ENCODE data around the gene RIC8A.
A peak's percentile ranks its signal among the peaks of the same experiment; 100 is the strongest.

Gene RIC8A

DNA sequence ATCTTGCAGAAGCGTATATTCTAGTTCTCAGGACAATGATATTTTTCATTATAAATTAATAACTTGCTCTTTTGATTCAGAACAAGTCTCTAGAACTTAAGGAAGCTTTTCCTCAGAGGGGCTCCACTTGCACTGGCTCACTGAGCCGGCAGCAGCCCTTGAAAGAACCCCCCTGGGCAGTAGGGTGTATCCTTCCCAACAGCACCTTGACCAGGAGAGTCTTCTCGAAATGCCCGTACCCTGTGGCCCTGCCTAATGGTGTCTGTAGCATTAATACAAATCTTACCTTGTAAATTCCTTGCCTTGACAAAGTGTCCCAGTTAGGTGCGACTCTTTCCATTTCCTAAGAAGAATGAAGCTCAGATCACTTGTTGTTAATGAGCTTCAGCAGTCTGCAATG, 42.8 kb downstream of the RIC8A start:
- no peak for DNase-seq (ENCODE audit: low read depth)

DNA sequence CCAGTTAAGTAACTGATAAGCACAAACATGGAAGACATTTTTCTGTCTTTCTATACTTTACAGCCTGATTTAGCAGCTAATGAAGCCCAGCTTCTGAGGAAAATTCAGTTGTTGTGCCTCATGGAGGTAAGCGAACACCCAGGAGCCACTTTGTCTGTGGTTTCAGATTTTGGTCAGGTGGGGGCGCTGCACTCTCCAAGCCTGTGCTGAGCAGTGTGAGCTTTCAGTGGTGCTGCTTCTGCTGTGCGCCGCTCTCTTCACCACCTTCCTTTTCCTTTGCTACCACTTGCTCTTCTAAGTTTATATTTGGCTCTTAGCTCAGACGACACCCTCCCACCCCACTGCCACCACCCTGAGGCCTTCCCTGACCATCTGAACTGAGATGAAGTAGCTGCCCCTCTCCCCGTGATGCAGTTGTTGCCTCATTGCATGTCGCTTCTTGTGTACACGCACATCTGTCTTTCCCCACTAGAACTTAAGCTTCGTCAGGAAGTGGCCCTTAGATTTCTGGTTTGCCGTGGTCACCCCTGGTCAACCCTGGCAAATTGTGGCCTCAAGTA, 43.3 kb downstream of the RIC8A start:
- DNase-seq (ENCODE audit: low read depth): peak; percentile 59

DNA sequence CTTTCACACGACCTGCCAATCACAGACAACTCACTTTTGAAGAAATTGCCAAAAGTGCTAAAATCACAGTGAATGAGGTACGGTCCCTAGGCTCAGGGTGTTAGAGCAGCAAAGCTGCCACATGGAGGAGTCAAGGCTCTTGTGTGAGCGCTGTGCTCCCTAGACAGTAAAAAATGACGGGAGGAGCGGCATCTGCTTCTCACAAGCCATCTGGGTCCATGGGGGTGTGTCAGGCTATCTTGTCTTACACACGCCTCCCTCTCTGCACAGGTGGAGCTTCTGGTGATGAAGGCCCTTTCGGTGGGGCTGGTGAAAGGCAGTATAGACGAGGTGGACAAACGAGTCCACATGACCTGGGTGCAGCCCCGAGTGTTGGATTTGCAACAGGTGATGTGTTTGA, 44.0 kb downstream of the RIC8A start:
- no peak for DNase-seq (ENCODE audit: low read depth)

DNA sequence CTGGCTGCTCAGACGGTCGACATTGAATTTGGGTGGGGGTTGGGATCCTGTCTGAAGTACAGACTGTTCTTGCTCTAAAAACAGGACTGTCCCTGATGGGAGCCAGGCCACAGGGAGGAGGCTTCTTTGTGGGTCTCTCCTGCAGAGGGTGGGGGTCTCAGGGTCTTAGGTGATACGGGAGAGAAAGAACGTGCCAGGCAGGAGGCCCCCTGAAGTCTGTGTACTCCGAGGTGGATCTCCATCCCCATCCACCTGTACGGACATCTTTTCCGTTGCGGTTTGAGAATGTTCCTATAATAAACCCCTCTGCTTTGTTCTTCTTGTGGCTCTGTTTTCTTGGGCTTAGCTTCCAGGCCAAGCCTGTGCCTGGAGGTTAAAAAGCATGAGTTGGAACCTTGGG, 45.2 kb downstream of the RIC8A start:
- DNase-seq (ENCODE audit: low read depth): no peak

DNA sequence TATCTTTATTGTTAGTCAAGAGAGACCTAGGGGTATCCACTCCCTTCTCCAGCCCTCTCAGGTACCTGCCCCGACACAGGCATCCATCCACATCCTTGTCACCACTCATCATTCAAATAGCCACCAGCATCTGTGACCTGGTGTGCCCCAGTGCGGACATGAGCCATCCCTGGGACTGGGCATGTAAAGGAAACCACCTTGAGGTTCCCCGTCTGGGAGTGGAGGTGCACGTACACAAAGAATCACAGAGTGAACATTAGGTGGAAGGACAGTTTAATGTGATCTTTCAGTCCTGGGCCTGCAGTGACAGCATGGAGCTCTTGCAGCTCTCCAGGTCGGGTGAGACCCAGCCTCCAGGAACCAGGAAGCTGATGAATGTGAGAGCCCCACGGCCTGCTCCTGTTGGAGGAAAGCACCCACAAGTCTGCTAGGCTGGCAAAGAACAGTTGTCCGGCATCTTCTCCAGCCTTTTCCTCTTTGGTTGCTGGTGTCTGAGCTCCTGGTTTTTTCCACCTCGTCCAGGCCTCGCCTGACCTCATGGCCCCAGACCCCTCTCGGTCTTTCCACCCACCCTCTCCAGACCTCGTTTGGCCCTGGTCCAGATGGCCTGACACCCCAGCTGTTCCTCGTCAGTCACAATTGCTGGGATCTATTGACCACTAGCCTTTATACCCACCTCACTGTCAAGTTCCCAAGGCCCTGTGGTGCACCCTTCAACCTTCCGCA, 45.8 kb downstream of the RIC8A start:
- no peak for DNase-seq (ENCODE audit: low read depth)

DNA sequence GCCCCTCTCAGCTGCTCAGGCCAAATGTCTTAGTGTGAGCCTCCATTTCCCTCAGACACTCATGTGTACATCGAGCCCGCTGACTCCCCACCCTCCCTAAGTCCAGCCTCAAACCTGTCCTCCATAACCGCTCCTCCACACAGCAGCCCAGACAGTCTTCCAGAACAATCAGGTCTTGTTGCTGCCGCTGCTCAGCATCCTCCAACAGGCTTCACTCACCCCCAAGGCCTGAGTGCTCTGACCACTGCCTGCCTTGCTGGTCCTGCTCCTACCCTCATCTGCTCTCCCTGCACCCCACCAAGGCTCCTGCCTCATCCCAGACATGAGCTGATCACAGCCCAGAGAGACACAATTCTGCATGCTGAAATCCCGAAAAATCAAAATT, 46.4 kb downstream of the RIC8A start:
- DNase-seq (ENCODE audit: low read depth): no peak

DNA sequence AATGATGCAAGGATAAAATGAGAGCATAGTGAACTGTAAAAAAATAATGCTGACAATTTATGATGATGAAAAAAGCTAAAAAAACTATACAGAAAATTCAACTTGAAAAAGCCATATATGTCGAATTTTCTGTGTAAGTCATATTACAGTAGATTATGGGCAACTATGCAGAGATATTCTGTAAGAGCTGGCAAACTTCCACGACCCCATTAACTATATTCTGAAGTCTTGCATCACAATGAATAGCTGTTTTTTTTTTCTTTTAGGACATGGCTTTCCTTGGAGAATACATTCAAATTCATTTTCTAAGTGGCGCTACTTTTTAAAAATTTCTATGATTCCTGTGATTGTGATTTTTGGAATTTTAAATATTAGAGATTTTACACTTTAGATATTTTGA, 47.7 kb downstream of the RIC8A start:
- no peak for DNase-seq (ENCODE audit: low read depth)

DNA sequence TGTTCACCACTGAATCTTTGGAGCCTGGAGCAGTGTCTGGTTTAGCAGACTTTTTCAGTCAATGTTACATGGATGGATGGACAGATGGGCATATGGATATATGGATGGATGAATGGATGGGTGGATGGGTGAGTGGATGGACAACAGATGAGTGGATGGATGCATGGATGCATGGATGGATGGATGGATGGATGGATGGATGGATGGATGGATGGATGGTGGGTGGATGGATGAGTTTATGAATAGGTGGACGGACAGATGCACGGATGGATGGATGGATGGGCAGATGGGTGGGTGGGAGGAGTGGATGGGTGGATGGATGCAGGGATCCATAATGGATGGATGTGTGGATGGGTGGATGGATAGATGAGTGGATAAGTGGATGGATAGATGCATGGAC, 48.3 kb downstream of the RIC8A start:
- no peak for DNase-seq (ENCODE audit: low read depth)

DNA sequence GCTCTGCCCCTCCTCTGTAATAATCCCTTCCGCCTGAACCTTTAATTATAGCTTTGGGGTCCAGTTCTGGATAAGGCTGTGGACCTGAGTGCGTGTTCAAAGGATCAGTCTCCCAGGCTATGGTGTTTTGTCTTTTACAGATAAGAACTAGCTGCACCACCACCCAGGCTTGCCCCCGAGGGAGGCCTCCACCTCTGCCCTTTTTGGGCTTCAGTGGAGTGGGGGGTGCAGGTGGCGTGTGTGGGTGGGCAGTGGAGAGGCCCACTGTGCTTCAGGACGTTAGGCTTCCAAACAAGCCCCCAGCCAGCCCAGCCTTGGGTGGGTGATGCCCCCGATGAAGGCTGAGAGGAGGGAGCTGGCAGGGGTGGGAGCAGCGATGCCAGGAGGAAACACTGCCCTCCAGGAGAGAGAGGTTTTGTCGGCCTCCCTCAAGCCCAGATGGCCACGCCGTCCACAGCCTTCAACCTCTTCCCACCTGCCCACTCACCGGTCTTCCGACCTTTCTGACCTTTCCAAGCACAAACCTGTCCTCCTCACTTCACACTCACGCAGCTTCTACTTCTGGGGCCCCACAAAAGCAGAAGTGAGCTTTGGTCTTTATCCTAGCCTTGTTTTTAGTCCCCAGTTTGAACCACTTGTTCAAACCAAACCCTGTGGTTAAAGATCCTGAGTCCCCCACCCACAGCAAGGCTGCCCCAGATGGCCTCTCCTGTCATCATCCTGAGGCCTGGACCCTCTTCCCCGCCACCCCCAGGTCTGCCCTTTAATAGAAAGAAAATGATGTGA, 49.6 kb downstream of the RIC8A start:
- no peak for DNase-seq (ENCODE audit: low read depth)

DNA sequence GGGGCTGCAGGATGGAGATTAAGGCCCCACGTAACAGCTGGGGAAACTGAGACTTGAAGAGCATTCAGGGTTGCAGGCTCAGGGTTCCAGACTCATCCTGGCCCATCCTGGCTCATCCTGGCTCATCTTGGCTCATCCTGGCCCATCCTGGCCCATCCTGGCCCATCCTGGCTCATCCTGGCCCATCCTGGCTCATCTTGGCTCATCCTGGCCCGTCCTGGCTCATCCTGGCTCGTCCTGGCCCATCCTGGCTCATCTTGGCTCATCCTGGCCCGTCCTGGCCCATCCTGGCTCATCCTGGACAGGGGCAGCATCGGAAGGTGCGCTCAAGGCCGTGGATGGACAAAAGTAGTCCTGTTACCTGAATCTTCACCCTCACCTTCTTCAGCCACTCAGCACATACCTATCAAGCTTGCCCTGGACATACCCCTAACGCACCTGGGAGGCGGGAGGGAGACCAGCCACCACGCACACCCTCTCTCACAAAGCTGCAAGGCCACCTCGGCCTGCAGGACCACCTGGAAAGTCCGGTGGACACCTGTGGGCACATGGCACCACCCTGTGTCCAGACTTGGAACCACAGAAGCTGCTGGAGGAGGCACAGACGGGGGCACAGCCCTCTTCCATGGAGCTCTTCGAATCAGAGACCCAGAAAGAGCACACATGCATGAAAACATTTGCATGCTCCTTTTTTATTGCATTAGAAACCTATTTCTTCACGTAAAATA, 50.4 kb downstream of the RIC8A start:
- no peak for DNase-seq (ENCODE audit: low read depth)

DNA sequence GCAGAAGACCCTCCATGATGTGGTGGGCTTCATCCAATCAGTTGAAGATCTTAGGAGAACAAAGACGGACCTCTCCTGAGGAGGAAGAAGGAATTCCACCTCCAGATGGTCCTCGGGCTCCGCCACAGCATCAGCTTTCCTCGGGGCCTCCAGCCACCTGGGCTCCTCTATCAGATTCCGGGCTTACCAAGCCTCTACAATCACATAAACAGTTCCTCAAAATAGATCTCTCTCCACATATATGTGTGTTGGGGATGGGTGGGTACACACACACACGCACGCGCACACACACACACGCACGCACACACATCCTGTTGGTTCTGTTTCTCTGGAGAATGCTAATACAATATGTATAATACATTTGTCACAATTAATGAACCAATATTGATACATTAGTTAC, 51.9 kb downstream of the RIC8A start:
- no peak for DNase-seq (ENCODE audit: low read depth)

DNA sequence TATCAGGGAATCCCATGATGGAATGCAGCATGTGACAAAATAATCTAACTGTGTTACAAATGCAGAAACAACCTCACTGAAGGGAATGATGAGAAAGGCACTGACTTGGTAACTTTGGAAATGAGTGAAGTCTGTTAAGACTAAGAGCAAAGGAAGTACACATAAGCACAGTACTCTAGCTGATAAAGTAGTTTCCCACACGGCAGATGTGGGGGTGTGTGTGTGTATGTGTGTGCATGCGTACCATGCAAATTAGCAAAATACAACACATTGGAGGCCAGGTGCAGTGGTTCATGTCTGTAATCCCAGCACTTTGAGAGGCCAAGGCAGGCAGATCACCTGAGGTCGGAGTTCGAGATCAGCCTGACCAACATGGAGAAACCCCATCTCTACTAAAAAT, 54.1 kb downstream of the RIC8A start:
- no peak for DNase-seq (ENCODE audit: low read depth)

All from stimulated activated CD8-positive, alpha-beta memory T cell treated with anti-CD3 and anti-CD28 coated beads, Interleukin-7, amount 100 ng/mL, for 24 hours (primary cell).